ENCODE measurements around the gene CYB5A.

DNA sequence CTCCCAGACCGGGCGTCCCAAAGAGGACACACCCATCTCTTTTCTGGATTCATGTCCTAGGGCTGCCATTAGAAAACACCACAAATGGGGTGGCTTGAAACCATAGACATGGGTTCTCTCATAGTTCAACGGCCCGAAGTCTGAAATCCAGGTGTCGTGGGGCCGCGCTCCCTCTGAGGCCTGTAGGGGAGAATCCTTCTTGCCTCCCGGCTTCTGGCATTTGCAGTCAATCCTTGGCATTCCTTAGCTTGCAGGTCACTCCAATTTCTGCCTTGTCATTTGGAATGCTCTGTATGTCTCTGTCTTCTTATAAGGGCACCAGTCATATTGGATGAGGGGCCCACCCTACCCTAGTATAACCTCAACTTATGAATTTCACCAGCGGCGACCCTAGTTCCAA is 65.1 kb downstream of the CYB5A start:
- TF ChIP-seq, protein P1, sequence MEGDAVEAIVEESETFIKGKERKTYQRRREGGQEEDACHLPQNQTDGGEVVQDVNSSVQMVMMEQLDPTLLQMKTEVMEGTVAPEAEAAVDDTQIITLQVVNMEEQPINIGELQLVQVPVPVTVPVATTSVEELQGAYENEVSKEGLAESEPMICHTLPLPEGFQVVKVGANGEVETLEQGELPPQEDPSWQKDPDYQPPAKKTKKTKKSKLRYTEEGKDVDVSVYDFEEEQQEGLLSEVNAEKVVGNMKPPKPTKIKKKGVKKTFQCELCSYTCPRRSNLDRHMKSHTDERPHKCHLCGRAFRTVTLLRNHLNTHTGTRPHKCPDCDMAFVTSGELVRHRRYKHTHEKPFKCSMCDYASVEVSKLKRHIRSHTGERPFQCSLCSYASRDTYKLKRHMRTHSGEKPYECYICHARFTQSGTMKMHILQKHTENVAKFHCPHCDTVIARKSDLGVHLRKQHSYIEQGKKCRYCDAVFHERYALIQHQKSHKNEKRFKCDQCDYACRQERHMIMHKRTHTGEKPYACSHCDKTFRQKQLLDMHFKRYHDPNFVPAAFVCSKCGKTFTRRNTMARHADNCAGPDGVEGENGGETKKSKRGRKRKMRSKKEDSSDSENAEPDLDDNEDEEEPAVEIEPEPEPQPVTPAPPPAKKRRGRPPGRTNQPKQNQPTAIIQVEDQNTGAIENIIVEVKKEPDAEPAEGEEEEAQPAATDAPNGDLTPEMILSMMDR (conservative IDR thresholded peaks at IDR 0.05; ENCODE audit: low read depth, low read length), result no peak
- TF ChIP-seq EZH2 (IDR thresholded peaks at IDR 0.05; ENCODE audit: low read length, unreplicated experiment), result no peak
- no peak for TF ChIP-seq EZH2phosphoT487 (IDR thresholded peaks at IDR 0.05; ENCODE audit: borderline replicate concordance, low read length)
